ENCODE measurements around the gene ADGRB3.

DNA sequence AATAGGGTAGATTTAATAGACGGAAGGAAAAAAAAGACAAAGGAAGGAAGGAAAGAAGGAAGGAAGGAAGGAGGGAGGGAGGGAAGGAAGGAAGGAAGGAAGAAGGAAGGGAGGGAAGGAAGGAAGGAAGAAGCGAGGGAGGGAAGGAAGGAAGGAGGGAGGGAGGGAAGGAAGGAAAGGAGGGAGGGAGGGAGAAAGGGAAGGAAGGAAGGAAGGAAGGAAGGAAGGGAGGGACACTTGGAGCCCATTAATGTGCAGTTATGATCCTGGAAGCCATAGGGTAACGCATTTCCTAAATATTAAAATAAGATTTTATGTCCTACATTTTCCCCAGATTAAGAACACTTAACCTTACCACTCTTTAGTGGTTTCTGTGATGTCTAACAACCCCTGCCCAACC is 465.7 kb downstream of the ADGRB3 start:
- no peak for TF ChIP-seq EZH2phosphoT487 (IDR thresholded peaks at IDR 0.05; ENCODE audit: insufficient read depth, low read depth)
- no peak for TF ChIP-seq EZH2 (IDR thresholded peaks at IDR 0.05; ENCODE audit: insufficient read depth, poor library complexity, severe bottlenecking)
